ENCODE results near the gene PGLYRP2.

Gene PGLYRP2

GRCh38 chr19:15453091-15453578 lies 26.2 kb downstream of the PGLYRP2 start:
- H3K27ac ChIP-seq (ENCODE audit: extremely low read depth, low read depth, low read length), result no peak overlapping the region
- H3K36me3 ChIP-seq (ENCODE audit: control insufficient read depth in 2 of 2, insufficient read depth in 1 of 2, low read length in 2 of 2), result no peaks in the 10 kb centered on the region
- H3K9me3 ChIP-seq (ENCODE audit: control insufficient read depth, insufficient read depth, low read depth, low read length), result no peaks in the 10 kb centered on the region
- H3K4me3 ChIP-seq (ENCODE audit: low read depth, low read length), result no peak overlapping the region
- ChIA-PET CTCF (no interaction called here), POLR2A (interaction anchor here (0.6 to 1.5 kb wide), 7 partner anchors 14 to 732 kb away, joined by 3 to 22 read pairs (median 3); partner anchors contain the start of genes AKAP8, AKAP8L and FAM32A)
- TF ChIP-seq ZNF140 (tag by site-specific recombination; IDR thresholded peaks at IDR 0.05) (no peak), ZNF580 (tag by site-specific recombination; IDR thresholded peaks at IDR 0.05) (0 out of 2 replicates have a peak, but pooled peaks have one; percentile 3)
- peaks cover 2% of the 10 kb centered on the region for H3K4me1 ChIP-seq (ENCODE audit: control insufficient read depth, insufficient read depth, low read length)

GRCh38 chr19:15452111-15453047 lies 26.9 kb downstream of the PGLYRP2 start:
- Histone ChIP-seq H3K27ac (ENCODE audit: extremely low read depth, low read depth, low read length) (no peak overlapping the region), H3K9me3 (ENCODE audit: control insufficient read depth, insufficient read depth, low read depth, low read length) (no peaks in the 10 kb centered on the region), H3K4me1 (ENCODE audit: control insufficient read depth, insufficient read depth, low read length) (peaks cover 2% of the 10 kb centered on the region; the same call in 1 of the 2 replicates), H3K4me3 (ENCODE audit: low read depth, low read length) (no peak overlapping the region), H3K36me3 (ENCODE audit: control insufficient read depth in 2 of 2, insufficient read depth in 1 of 2, low read length in 2 of 2) (peaks cover 0 to 5% of the 10 kb centered on the region in 2 experiments; a peak in 1 of 3 replicates)
- POLR2A ChIA-PET, result interaction anchor here (0.6 to 1.5 kb wide), 8 partner anchors 15 to 733 kb away, joined by 3 to 22 read pairs (median 3); partner anchors contain the start of genes AKAP8, AKAP8L and FAM32A
- CTCF ChIA-PET, result interaction anchor here (0.5 to 1.8 kb wide), 3 partner anchors 33 to 600 kb away, joined by 3 to 6 read pairs (median 4); partner anchors contain the start of gene AKAP8L
- TF ChIP-seq ZNF146 (tag by site-specific recombination; IDR thresholded peaks at IDR 0.05), result no peak
- TF ChIP-seq ZNF658 (tag by site-specific recombination; IDR thresholded peaks at IDR 0.05), result no peak
- 0 out of 2 replicates have a peak, but pooled peaks have one; percentile 14 for TF ChIP-seq ZNF2 (tag by site-specific recombination; IDR thresholded peaks at IDR 0.05)
- no peak for TF ChIP-seq ZSCAN5A (tag by site-specific recombination; IDR thresholded peaks at IDR 0.05)
- TF ChIP-seq ZNF580 (tag by site-specific recombination; IDR thresholded peaks at IDR 0.05), result 0 out of 2 replicates have a peak, but pooled peaks have one; percentile 37
- peak; percentile 59 for TF ChIP-seq PRDM10 (tag by site-specific recombination; IDR thresholded peaks at IDR 0.05)
- TF ChIP-seq PATZ1 (tag by site-specific recombination; IDR thresholded peaks at IDR 0.05), result peak; percentile 22; the same call in 1 of the 2 replicates
- TF ChIP-seq KLF9 (tag by site-specific recombination; IDR thresholded peaks at IDR 0.05; ENCODE audit: low read depth), result peak; percentile 52; the same call in 1 of the 2 replicates
- TF ChIP-seq ZNF24 (tag by site-specific recombination; IDR thresholded peaks at IDR 0.05), result 0 out of 2 replicates have a peak, but pooled peaks have one; percentile 14
- no peak for TF ChIP-seq ZNF175 (tag by site-specific recombination; IDR thresholded peaks at IDR 0.05)
- no peak for TF ChIP-seq ZNF248 (tag by site-specific recombination; IDR thresholded peaks at IDR 0.05)
- TF ChIP-seq ZNF394 (tag by site-specific recombination; IDR thresholded peaks at IDR 0.05; ENCODE audit: borderline replicate concordance), result peak; percentile 93
- peak; percentile 97 for TF ChIP-seq ZNF121 (tag by site-specific recombination; IDR thresholded peaks at IDR 0.05)
- peak; percentile 37; the same call in 1 of the 2 replicates for TF ChIP-seq ZXDB (tag by site-specific recombination; IDR thresholded peaks at IDR 0.05)
- peak; percentile 76 for TF ChIP-seq SP3 (tag by site-specific recombination; IDR thresholded peaks at IDR 0.05)
- no peak for TF ChIP-seq ZNF426 (tag by site-specific recombination; IDR thresholded peaks at IDR 0.05)
- peak; percentile 98; the same call in 1 of the 2 replicates for TF ChIP-seq ZNF768 (tag by site-specific recombination; IDR thresholded peaks at IDR 0.05)
- peak; percentile 85 for TF ChIP-seq ZIC2 (tag by site-specific recombination; IDR thresholded peaks at IDR 0.05)
- no peak for TF ChIP-seq OSR2 (tag by site-specific recombination; IDR thresholded peaks at IDR 0.05)
- no peak for TF ChIP-seq ZNF311 (tag by site-specific recombination; IDR thresholded peaks at IDR 0.05; ENCODE audit: borderline replicate concordance)
- no peak for TF ChIP-seq ZNF433 (tag by site-specific recombination; IDR thresholded peaks at IDR 0.05; ENCODE audit: low read depth)
- no peak for TF ChIP-seq ZNF529 (tag by site-specific recombination; IDR thresholded peaks at IDR 0.05; ENCODE audit: insufficient replicate concordance)
- TF ChIP-seq KLF8 (tag by site-specific recombination; IDR thresholded peaks at IDR 0.05), result peak; percentile 50
- TF ChIP-seq IKZF3 (tag by site-specific recombination; IDR thresholded peaks at IDR 0.05), result no peak
